ENCODE data around the gene CCDC88B.
A peak's percentile ranks its signal among the peaks of the same experiment; 100 is the strongest.
"Not testable (repeated sequence)": the region's sequence is repeated elsewhere in the genome, so short reads cannot be mapped to it uniquely, and the experiment has no call there.

The CCDC88B gene

GRCh38 chr11:64305691-64306562 is 34.1 kb upstream of the CCDC88B start:
- peak; percentile 25 to 30 for DNase-seq

GRCh38 chr11:64306563-64306875 is 33.5 kb upstream of the CCDC88B start:
- no peak for DNase-seq

GRCh38 chr11:64306876-64307622 is 33.0 kb upstream of the CCDC88B start:
- no peak for DNase-seq

GRCh38 chr11:64307795-64308194 is 32.2 kb upstream of the CCDC88B start:
- DNase-seq, result not testable (repeated sequence)

GRCh38 chr11:64312947-64313346 is 27.1 kb upstream of the CCDC88B start:
- no peak for DNase-seq

GRCh38 chr11:64313491-64314145 is 26.4 kb upstream of the CCDC88B start:
- no peak for DNase-seq

GRCh38 chr11:64314146-64314804 is 25.7 kb upstream of the CCDC88B start:
- DNase-seq, result no peak

GRCh38 chr11:64314805-64315561 is 25.0 kb upstream of the CCDC88B start:
- DNase-seq, result no peak

- DNase-seq, result not testable (repeated sequence)
Measured at GRCh38 chr11:64315667-64316526, 24.1 kb upstream of the CCDC88B start.

GRCh38 chr11:64316672-64317324 is 23.2 kb upstream of the CCDC88B start:
- peak; percentile 60 to 71 for DNase-seq

- peak; percentile 97 to 99 for DNase-seq
Measured at GRCh38 chr11:64317325-64317960, 22.6 kb upstream of the CCDC88B start, which contains the start of gene TRMT112. TRMT112 (minus strand) TSS chr11:64317559; CDS start chr11:64317526, 33 bp downstream.

GRCh38 chr11:64317961-64318765 is 21.8 kb upstream of the CCDC88B start, which contains the start of gene PRDX5:
PRDX5 (plus strand) TSS chr11:64318121; CDS start chr11:64318216, 95 bp downstream.
- DNase-seq, result peak; percentile 93 to 94

GRCh38 chr11:64318766-64319761 is 20.9 kb upstream of the CCDC88B start:
- DNase-seq, result no peak

GRCh38 chr11:64320556-64320955 is 19.4 kb upstream of the CCDC88B start:
- no peak for DNase-seq

GRCh38 chr11:64321026-64321425 is 19.0 kb upstream of the CCDC88B start:
- DNase-seq, result no peak

GRCh38 chr11:64321533-64321932 is 18.5 kb upstream of the CCDC88B start:
- DNase-seq, result no peak

- no peak for DNase-seq
Measured at GRCh38 chr11:64322925-64323260, 17.1 kb upstream of the CCDC88B start.

- DNase-seq, result no peak
Measured at GRCh38 chr11:64323373-64323772, 16.6 kb upstream of the CCDC88B start.
